ENCODE data around the gene HOXA7.

DNA sequence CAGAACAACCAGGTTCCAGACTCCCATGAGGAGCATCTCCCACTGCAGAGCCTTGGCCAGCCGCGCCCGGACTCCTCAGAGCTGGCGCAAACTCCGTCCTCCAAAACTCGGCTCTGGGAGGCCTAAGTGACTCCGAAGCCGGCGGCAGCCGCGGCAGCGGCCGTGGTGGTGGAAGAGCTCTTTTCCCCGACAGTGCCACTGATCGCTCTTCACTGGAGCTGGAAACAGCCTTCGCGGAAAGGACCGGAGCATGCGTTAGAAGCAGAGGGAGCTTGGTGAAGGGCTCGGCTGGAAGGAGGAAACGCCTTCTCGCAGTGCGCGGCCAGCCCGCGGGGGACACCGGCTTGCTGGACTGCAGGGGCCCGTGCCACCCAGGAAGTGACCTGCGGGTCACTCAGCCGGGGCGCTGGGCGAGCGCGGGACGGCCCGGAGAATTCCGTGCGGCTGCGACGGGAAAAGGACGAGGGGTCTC is 48.4 kb upstream of the HOXA7 start:
- TF ChIP-seq EZH2phosphoT487 (IDR thresholded peaks at IDR 0.05; ENCODE audit: insufficient read depth, low read depth) = no peak
- TF ChIP-seq EZH2 (IDR thresholded peaks at IDR 0.05; ENCODE audit: insufficient read depth, poor library complexity, severe bottlenecking) = no peak
